ENCODE measurements around the gene DDB1.

The DDB1 gene

GRCh38 chr11:61297341-61297740 lies 35.6 kb downstream of the DDB1 start:
- no peak for DNase-seq (ENCODE audit: low read depth, low spot score)

GRCh38 chr11:61295596-61295926 lies 37.3 kb downstream of the DDB1 start:
- no peak for DNase-seq (ENCODE audit: low read depth, low spot score)

- peak; percentile 70 for DNase-seq (ENCODE audit: low read depth, low spot score)
Observed at GRCh38 chr11:61294717-61295595, 37.9 kb downstream of the DDB1 start, which contains the start of gene VWCE. VWCE (minus strand) TSS chr11:61295316; CDS start chr11:61295037, 279 bp downstream.

- peak; percentile 42 for DNase-seq (ENCODE audit: low read depth, low spot score)
Observed at GRCh38 chr11:61293867-61294716, 38.8 kb downstream of the DDB1 start.

- DNase-seq (ENCODE audit: low read depth, low spot score), result no peak
Observed at GRCh38 chr11:61292356-61292755, 40.5 kb downstream of the DDB1 start.

GRCh38 chr11:61290905-61291690 lies 41.8 kb downstream of the DDB1 start:
- no peak for DNase-seq (ENCODE audit: low read depth, low spot score)

- DNase-seq (ENCODE audit: low read depth, low spot score), result no peak
Observed at GRCh38 chr11:61287338-61287977, 45.4 kb downstream of the DDB1 start.

- no peak for DNase-seq (ENCODE audit: low read depth, low spot score)
Observed at GRCh38 chr11:61283613-61284012, 49.3 kb downstream of the DDB1 start.

GRCh38 chr11:61281581-61282250 lies 51.2 kb downstream of the DDB1 start:
- DNase-seq (ENCODE audit: low read depth, low spot score), result peak; percentile 82

- DNase-seq (ENCODE audit: low read depth, low spot score), result no peak
Observed at GRCh38 chr11:61280883-61281580, 51.9 kb downstream of the DDB1 start.

GRCh38 chr11:61279934-61280659 lies 52.8 kb downstream of the DDB1 start:
- DNase-seq (ENCODE audit: low read depth, low spot score), result no peak

- DNase-seq (ENCODE audit: low read depth, low spot score), result peak; percentile 68
Observed at GRCh38 chr11:61278001-61278470, 54.9 kb downstream of the DDB1 start.

- DNase-seq (ENCODE audit: low read depth, low spot score), result peak; percentile 64
Observed at GRCh38 chr11:61277186-61278000, 55.5 kb downstream of the DDB1 start.

GRCh38 chr11:61275191-61275590 lies 57.7 kb downstream of the DDB1 start:
- DNase-seq (ENCODE audit: low read depth, low spot score), result no peak

- no peak for DNase-seq (ENCODE audit: low read depth, low spot score)
Observed at GRCh38 chr11:61274084-61274483, 58.8 kb downstream of the DDB1 start.

- DNase-seq (ENCODE audit: low read depth, low spot score), result no peak
Observed at GRCh38 chr11:61273178-61274078, 59.5 kb downstream of the DDB1 start.

- no peak for DNase-seq (ENCODE audit: low read depth, low spot score)
Observed at GRCh38 chr11:61272731-61273130, 60.2 kb downstream of the DDB1 start.

All from ELF-1 (cell line).